ENCODE measurements around the gene PARL.

- TF ChIP-seq POLR2A (IDR thresholded peaks at IDR 0.05) (no peak), CTCF (IDR thresholded peaks at IDR 0.05) (no peak), POLR2AphosphoS5 (IDR thresholded peaks at IDR 0.05; ENCODE audit: insufficient read depth in 1 of 2, low read depth in 1 of 2) (no peak)
Measured at GRCh38 chr3:183885766-183886165, 1.1 kb upstream of the PARL start.
